HEK293T (cell line): ENCODE results near the gene ZNF571.
A peak's percentile ranks its signal among the peaks of the same experiment; 100 is the strongest.

Experiments
- CTCF ChIA-PET: fragments of 350-600 bp; formaldehyde crosslinking; extraction: SDS; loops from one replicate; lab custom pipeline; 2021; ENCODE audit warnings: antibody characterized with exemption, inconsistent platforms; lab: Yijun Ruan, JAX
- POLR2A ChIA-PET: fragments of 350-600 bp; formaldehyde crosslinking; extraction: SDS; loops from one replicate; lab custom pipeline; 2020; ENCODE audit warnings: antibody characterized with exemption, inconsistent platforms; lab: Yijun Ruan, JAX
- DNase-seq: peaks from one replicate; pipeline ENCODE4 v3.0.0; 2012; ENCODE audit warnings: mixed read lengths; ENCODE audit errors: extremely low spot score
- ARNT ChIP-seq: fragments of 450-650 bp; IDR thresholded peaks from 2 replicates; pipeline ENCODE4 v1.6.1; 2017; ENCODE audit warnings: mild to moderate bottlenecking
- BHLHE40 ChIP-seq: fragments of 450-650 bp; IDR thresholded peaks from 2 replicates; pipeline ENCODE4 v1.6.1; 2016; ENCODE audit warnings: mild to moderate bottlenecking, moderate library complexity, borderline replicate concordance
- CTBP1 ChIP-seq: fragments of 450-650 bp; IDR thresholded peaks from 2 replicates; pipeline ENCODE4 v1.6.1; 2016; ENCODE audit warnings: borderline replicate concordance
- ELF4 ChIP-seq: fragments of 450-650 bp; IDR thresholded peaks from 2 replicates; pipeline ENCODE4 v1.6.1; 2017; ENCODE audit warnings: antibody characterized with exemption
- FOXA1 ChIP-seq: fragments of 450-650 bp; IDR thresholded peaks from 2 replicates; pipeline ENCODE4 v1.6.1; 2016; ENCODE audit warnings: mild to moderate bottlenecking
- FOXK2 ChIP-seq: fragments of 450-650 bp; IDR thresholded peaks from 2 replicates; pipeline ENCODE4 v1.6.1; 2016; ENCODE audit warnings: mild to moderate bottlenecking
- FOXM1 ChIP-seq: fragments of 450-650 bp; IDR thresholded peaks from 2 replicates; pipeline ENCODE4 v1.6.1; 2017; ENCODE audit warnings: mild to moderate bottlenecking, borderline replicate concordance
- HDGF ChIP-seq: fragments of 450-650 bp; IDR thresholded peaks from 2 replicates; pipeline ENCODE4 v1.6.1; 2017; ENCODE audit warnings: antibody characterized with exemption, borderline replicate concordance
- L3MBTL2 ChIP-seq: fragments of 450-650 bp; conservative IDR thresholded peaks from 2 replicates; pipeline ENCODE4 v1.6.1; 2016; ENCODE audit warnings: mild to moderate bottlenecking
- LEF1 ChIP-seq: fragments of 450-650 bp; IDR thresholded peaks from 2 replicates; pipeline ENCODE4 v1.6.1; 2017; ENCODE audit warnings: mild to moderate bottlenecking, borderline replicate concordance
- NFRKB ChIP-seq: fragments of 450-650 bp; IDR thresholded peaks from 2 replicates; pipeline ENCODE4 v1.6.1; 2016; ENCODE audit warnings: mild to moderate bottlenecking, moderate library complexity
- SP1 ChIP-seq: fragments of 450-650 bp; IDR thresholded peaks from 2 replicates; pipeline ENCODE4 v1.6.1; 2017
- SUZ12 ChIP-seq: fragments of 450-650 bp; IDR thresholded peaks from 2 replicates; pipeline ENCODE4 v1.6.1; 2016; ENCODE audit warnings: mild to moderate bottlenecking
- TARDBP ChIP-seq: fragments of 450-650 bp; IDR thresholded peaks from 2 replicates; pipeline ENCODE4 v1.6.1; 2016
- ZNF384 ChIP-seq: fragments of 450-650 bp; IDR thresholded peaks from 2 replicates; pipeline ENCODE4 v1.6.1; 2016
- TF ChIP-seq, protein P1 (sequence below): fragments of 450-650 bp; IDR thresholded peaks from 2 replicates; pipeline ENCODE4 v1.6.1; 2016

ZNF571 gene

DNA sequence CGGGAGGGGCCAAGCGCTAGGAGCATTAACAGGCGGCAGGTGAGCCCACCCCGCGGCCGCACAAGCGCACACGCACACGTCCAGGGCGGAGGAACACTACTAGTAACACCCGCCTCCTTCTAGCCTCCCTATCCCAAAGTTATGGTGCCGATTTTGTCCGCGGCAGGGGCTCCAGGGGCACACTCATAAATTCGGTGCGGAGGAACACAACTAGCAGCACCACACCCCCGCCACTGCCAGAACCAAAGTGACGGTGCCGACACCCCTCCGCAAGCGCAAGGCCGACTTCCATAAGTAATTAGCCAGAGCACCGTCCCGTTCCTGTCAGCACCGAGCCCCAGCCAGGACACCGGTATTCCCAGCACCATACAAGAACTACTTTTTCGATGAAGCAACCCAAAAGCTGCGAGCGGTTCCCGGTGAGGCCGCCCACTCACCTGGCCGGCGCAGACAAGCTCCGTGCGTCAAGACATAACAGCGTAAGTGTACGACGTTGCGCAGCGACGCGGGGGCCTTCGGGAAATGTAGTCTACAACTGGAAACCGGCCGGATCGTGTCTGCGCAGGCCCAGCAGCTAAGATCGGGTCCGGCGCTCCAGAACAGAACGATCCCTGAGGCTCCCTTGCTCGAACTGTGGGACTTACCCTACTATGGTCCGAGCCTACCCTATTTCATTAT, at the start of gene ZNF571, which contains the start of gene ZNF540:
ZNF571 (minus strand) TSS at position 489 of the 678 bp plus-strand sequence. CDS start 8,116 bp downstream, outside the sequence.
ZNF540 (plus strand) TSS at position 573 of the 678 bp plus-strand sequence. CDS start 3,572 bp downstream, outside the sequence.
- CTCF ChIA-PET = interaction anchor here (0.6 kb wide), 1 partner anchor 120 kb away, joined by 3 read pairs; no protein-coding TSS in a partner anchor
- DNase-seq = peak; percentile 81
- TF ChIP-seq L3MBTL2 (peak; percentile 65), SUZ12 (no peak)
- POLR2A ChIA-PET = interaction anchor here (0.6 to 2.5 kb wide), 18 partner anchors 9 to 517 kb away, joined by 3 to 15 read pairs (median 4); partner anchors contain the start of genes SIPA1L3, WDR87, ZFP30 and ZNF420

DNA sequence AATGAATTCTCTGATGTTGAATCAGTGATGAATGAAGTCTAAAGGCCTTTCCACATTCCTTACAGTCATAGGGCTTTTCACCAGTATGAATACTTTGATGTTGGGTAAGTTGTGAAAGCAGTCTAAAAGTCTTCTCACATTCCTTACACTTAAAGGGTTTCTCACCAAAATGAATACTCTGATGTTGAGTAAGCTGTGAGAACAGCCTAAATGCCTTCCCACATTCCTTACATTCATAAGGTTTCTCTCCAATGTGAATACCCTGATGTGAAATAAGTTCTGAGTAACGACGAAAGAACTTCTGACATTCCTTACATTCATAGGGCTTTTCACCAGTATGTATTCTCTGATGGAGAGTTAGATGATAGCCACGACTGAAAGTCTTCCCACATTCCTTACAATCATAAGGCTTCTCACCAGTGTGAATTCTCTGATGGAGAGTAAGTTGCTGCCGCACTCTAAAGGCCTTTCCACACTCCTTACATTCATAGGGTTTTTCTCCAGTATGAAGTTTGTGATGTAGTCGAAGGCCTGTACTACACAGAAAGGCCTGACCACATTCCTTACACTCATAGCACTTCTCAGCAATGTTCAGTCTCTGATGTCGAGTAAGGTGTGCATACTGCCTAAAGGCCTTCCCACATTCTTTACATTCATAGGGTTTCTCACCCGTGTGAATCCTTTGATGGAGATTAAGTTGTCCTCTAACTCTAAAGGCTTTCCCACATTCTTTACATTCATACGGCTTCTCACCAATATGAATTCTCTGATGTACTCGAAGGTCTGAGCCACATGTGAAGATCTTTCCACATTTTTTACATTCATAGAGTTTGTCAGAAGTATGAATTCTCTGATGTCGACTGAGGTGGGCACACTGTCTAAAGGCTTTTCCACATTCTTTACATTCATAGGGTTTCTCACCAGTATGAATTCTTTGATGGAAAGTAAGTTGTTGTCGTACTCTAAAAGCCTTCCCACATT, 40.8 kb upstream of the ZNF571 start:
- TF ChIP-seq BHLHE40 (no peak), FOXK2 (no peak), TARDBP (no peak), SUZ12 (no peak), NFRKB (no peak), FOXM1 (no peak)
- TF ChIP-seq, protein P1, sequence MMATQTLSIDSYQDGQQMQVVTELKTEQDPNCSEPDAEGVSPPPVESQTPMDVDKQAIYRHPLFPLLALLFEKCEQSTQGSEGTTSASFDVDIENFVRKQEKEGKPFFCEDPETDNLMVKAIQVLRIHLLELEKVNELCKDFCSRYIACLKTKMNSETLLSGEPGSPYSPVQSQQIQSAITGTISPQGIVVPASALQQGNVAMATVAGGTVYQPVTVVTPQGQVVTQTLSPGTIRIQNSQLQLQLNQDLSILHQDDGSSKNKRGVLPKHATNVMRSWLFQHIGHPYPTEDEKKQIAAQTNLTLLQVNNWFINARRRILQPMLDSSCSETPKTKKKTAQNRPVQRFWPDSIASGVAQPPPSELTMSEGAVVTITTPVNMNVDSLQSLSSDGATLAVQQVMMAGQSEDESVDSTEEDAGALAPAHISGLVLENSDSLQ = no peak
- ChIA-PET POLR2A (no interaction called here), CTCF (no interaction called here)
- DNase-seq = no peak

DNA sequence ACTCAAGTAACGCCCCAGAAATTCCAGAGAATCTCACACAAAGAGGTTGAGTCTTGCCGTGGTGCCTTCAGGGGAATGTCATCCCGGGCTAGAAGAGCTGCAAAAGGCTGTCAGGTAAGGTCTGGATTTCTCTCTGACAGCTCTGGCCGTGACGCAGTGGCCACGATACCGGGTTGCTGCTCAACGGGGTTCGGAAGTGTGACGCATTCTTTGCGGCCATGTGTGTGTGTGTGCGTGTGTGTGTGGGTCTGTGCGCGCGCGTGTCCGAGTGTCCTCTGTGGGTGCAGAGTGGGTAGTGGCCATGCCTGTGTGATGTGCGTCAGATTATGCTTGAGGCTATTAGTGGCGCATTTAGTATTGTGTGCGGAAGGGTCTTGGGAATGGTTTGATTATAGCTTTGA, 390 bp upstream of the ZNF571 start:
- CTCF ChIA-PET = interaction anchor here (0.6 kb wide), 1 partner anchor 119 kb away, joined by 3 read pairs; no protein-coding TSS in a partner anchor
- no peak for DNase-seq
- TF ChIP-seq TARDBP (peak; percentile 89), LEF1 (no peak), L3MBTL2 (peak; percentile 11)
- TF ChIP-seq, protein P1 = 0 out of 2 replicates have a peak, but pooled peaks have one; percentile 22
- POLR2A ChIA-PET = interaction anchor here (0.6 to 2.5 kb wide), 18 partner anchors 9 to 517 kb away, joined by 3 to 15 read pairs (median 4); partner anchors contain the start of genes SIPA1L3, WDR87, ZFP30 and ZNF420

GRCh38 chr19:37593996-37594303, 642 bp downstream of the ZNF571 start:
- POLR2A ChIA-PET = interaction anchor here (1.0 to 2.5 kb wide), 10 partner anchors 10 to 516 kb away, joined by 3 to 15 read pairs (median 7); partner anchors contain the start of genes SIPA1L3, WDR87, ZFP30 and ZNF420
- DNase-seq = no peak
- TF ChIP-seq FOXA1 (no peak), L3MBTL2 (no peak), BHLHE40 (no peak), TARDBP (no peak), FOXK2 (no peak), SP1 (no peak), ARNT (no peak), ZNF384 (no peak), NFRKB (no peak), FOXM1 (no peak), ELF4 (no peak), LEF1 (no peak)
- TF ChIP-seq, protein P1 = no peak
- CTCF ChIA-PET = no interaction called here

- POLR2A ChIA-PET = no interaction called here
- CTCF ChIA-PET = no interaction called here
- no peak for DNase-seq
- TF ChIP-seq NFRKB (no peak), HDGF (no peak), LEF1 (no peak)
These were observed 11.3 kb downstream of the ZNF571 start for GRCh38 chr19:37583340-37583739.

DNA sequence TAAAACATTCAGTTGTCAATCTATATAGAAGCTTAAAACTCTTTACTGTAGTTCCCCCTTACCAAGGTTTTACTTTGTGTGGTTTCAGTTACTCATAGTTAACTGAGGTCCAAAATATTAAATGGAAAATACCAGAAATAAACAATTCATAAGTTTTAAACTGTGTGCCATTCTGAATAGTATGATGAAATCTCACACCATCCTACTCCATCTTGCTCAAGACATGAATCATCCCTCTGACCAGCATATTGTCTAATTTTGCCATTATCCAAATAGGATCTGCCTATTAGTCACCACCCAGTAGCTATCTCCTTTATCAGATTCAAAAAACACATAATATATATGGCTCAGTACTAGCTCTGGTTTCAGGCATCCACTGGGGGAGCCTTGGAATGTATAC, 22.4 kb downstream of the ZNF571 start:
- ChIA-PET CTCF (no interaction called here), POLR2A (no interaction called here)

More for the DNA sequence above, 22.4 kb downstream of the ZNF571 start:
- DNase-seq = no peak
- TF ChIP-seq NFRKB (no peak), SP1 (no peak), FOXA1 (no peak), FOXK2 (no peak), BHLHE40 (no peak), L3MBTL2 (no peak), TARDBP (no peak), SUZ12 (no peak), HDGF (no peak), LEF1 (no peak), ZNF384 (no peak), FOXM1 (no peak), ELF4 (no peak), CTBP1 (no peak), ARNT (no peak)
- TF ChIP-seq, protein P1 = no peak
